ENCODE measurements around the gene PLD1. TPM values are rescaled to one million over a fixed set of nuclear protein-coding genes. Genes with fewer than 3 reads are reported as not detected.

The PLD1 gene
- total RNA-seq, 2 donors from 2014 or later, result 5.4 to 7.7 TPM

DNA sequence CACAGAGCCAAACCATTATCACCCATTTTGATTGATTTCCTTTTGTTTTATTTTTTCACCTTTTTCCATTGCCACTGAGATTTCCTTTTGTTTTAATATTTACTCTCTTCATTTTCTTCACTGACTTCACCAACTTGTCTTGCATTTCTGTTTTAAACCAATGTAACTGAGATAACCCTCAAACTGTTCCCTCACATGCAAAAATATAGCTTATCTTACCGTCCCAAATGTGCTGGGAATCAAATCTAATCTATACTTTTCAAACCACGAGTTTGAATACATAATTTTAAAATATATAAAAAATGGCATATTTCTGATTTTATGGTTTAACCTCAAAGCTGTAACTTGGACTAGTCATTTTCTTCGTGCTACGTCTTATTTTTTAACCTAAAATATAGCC is 143.8 kb downstream of the PLD1 start:
- no peak for ATAC-seq
- H3K4me3 Mint-ChIP-seq, result no peak overlapping the region
- H3K27me3 Mint-ChIP-seq, result no peaks in the 10 kb centered on the region
- H3K4me1 Mint-ChIP-seq (ENCODE audit: low read depth in 2 of 2), result no peaks in the 10 kb centered on the region
- no peak overlapping the region for H3K27ac Mint-ChIP-seq
- H3K9me3 Mint-ChIP-seq, result no peaks in the 10 kb centered on the region
- peaks cover 9% of the 10 kb centered on the region for H3K36me3 Mint-ChIP-seq
- DNase-seq (ENCODE audit: low spot score), result no peak

DNA sequence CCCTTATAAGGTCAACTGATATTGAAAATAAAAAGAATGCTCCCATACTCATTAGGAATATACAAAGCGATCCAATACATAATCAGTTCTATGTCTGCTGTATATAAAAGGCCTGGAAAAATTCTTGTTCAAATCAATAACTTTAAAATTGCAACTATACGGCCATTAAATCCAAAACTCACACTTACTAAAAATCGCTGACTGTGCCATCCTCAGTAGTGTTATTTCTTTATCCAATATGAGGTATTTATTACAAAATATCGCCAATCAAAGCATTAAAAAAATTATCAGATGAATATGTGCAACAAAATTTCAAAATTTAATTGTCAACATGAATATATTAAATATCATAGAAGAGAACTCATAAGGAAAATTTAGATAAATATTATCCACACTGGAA is 146.5 kb downstream of the PLD1 start:
- DNase-seq (ENCODE audit: low spot score) (no peak), ATAC-seq (no peak)
- Mint-ChIP-seq H3K4me1 (ENCODE audit: low read depth in 2 of 2) (no peaks in the 10 kb centered on the region), H3K36me3 (peaks cover 12% of the 10 kb centered on the region), H3K9me3 (no peaks in the 10 kb centered on the region), H3K27me3 (no peaks in the 10 kb centered on the region), H3K27ac (no peak overlapping the region), H3K4me3 (no peak overlapping the region)

DNA sequence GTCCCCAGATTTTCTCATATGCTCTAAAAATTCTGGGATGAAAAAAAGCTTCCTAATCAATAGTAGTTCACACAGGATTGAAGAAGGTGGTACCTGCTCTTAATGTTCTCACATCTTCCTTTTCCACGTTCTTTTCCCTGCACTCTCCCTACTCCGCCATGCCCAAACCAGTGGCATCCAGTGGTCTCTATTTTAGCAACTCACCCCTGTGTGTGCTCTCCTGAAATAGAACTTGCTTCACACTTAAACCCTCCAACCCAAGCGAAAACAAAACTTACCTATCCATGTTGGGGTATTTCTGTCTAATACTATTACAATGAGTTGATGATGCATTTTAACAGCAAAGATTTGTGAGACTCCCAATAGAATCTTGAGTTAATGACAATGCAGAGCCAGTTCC is 148.8 kb downstream of the PLD1 start:
- Mint-ChIP-seq H3K27ac (no peak overlapping the region), H3K4me3 (no peak overlapping the region), H3K27me3 (no peaks in the 10 kb centered on the region), H3K4me1 (ENCODE audit: low read depth in 2 of 2) (no peaks in the 10 kb centered on the region), H3K36me3 (peaks cover 7% of the 10 kb centered on the region), H3K9me3 (no peaks in the 10 kb centered on the region)
- DNase-seq (ENCODE audit: low spot score), result no peak
- no peak for ATAC-seq

DNA sequence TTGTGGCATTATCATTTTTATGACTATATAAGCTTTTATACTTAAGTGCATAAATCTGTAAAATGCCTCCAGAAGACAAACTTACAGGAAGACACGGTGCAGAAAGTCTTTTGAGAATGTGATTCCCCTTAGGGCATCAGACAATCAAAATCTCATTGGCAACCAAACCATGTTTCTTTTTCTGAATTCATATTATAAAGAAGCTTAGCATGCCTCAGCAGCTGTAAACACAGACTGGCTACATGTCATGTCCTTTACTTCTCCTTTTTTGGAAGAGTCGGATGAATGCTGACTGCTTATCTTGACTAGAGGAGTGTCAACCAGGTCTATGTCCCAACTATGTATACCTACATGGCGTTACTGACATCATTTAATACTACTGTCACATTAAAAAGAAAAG is 150.1 kb downstream of the PLD1 start:
- Mint-ChIP-seq H3K4me1 (ENCODE audit: low read depth in 2 of 2) (no peaks in the 10 kb centered on the region), H3K36me3 (peaks cover 7% of the 10 kb centered on the region), H3K4me3 (no peak overlapping the region), H3K9me3 (no peaks in the 10 kb centered on the region), H3K27ac (no peak overlapping the region), H3K27me3 (no peaks in the 10 kb centered on the region)
- ATAC-seq (no peak), DNase-seq (ENCODE audit: low spot score) (no peak)

DNA sequence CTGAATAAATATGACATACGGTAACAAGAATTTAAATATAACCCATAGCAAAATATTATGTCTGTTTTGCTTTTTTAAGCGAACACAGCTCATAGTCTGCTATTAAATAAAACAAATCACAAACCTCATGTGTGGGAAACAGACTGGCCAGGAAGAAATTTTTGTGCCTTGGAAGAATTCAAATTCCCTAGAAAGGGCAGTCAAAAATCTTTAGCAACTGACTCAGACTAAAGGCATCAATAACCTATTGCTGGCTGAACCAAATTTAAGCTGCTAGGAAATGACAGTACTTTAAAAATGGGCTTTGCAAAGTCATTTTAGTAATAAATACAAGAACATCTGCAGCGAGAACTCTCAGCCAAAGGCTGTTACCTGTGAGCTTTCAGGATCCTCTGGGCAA is 151.4 kb downstream of the PLD1 start:
- peaks cover 7% of the 10 kb centered on the region for H3K36me3 Mint-ChIP-seq
- no peak overlapping the region for H3K4me3 Mint-ChIP-seq
- no peak for DNase-seq (ENCODE audit: low spot score)
- H3K27me3 Mint-ChIP-seq, result no peaks in the 10 kb centered on the region
- no peak overlapping the region for H3K27ac Mint-ChIP-seq
- ATAC-seq, result no peak
- no peaks in the 10 kb centered on the region for H3K9me3 Mint-ChIP-seq
- H3K4me1 Mint-ChIP-seq (ENCODE audit: low read depth in 2 of 2), result no peaks in the 10 kb centered on the region

DNA sequence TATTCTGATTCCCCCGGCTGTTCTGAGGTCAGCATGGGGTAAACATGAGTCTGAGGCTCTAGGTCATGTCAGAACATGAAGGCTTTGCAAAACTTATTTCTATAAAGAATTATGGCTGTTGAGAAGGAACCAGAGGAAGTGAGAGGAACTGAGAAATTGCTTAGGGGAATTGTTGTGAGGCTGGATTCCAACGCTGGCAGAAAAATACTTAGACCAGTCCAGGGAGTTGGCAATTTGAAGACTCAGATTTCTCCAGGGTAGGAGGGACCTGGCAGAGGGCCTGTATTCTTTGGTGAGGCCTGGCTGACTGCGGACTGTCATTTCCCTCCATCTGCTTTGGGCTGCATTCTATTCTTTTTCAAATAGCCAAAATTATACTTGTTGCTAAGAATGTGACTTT is 155.5 kb downstream of the PLD1 start:
- Mint-ChIP-seq H3K9me3 (no peaks in the 10 kb centered on the region), H3K27me3 (no peaks in the 10 kb centered on the region), H3K4me3 (no peak overlapping the region), H3K27ac (no peak overlapping the region), H3K36me3 (no peaks in the 10 kb centered on the region), H3K4me1 (ENCODE audit: low read depth in 2 of 2) (no peaks in the 10 kb centered on the region)
- no peak for ATAC-seq
- no peak for DNase-seq (ENCODE audit: low spot score)

DNA sequence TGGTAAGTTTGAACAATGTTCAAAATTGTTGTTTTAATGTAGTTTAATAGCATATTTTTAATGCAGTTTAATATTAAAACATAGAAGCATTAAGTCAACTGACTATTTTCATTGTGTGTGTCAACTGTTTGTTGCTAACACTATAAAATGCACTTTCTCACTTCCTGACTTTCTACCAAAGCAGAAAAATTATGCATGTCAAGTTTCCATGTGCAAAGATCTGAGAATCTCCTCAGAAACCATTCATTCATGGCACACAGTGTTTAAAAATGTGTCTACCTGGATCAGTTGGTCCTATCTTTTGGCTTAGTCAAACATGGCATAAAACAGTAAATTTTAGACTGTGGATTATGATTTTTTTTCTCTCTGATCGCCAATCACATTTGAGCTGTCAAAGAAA is 156.0 kb downstream of the PLD1 start:
- DNase-seq (ENCODE audit: low spot score), result no peak
- H3K36me3 Mint-ChIP-seq, result no peaks in the 10 kb centered on the region
- no peaks in the 10 kb centered on the region for H3K9me3 Mint-ChIP-seq
- no peaks in the 10 kb centered on the region for H3K27me3 Mint-ChIP-seq
- H3K27ac Mint-ChIP-seq, result no peak overlapping the region
- no peak for ATAC-seq
- H3K4me1 Mint-ChIP-seq (ENCODE audit: low read depth in 2 of 2), result no peaks in the 10 kb centered on the region
- H3K4me3 Mint-ChIP-seq, result no peak overlapping the region

DNA sequence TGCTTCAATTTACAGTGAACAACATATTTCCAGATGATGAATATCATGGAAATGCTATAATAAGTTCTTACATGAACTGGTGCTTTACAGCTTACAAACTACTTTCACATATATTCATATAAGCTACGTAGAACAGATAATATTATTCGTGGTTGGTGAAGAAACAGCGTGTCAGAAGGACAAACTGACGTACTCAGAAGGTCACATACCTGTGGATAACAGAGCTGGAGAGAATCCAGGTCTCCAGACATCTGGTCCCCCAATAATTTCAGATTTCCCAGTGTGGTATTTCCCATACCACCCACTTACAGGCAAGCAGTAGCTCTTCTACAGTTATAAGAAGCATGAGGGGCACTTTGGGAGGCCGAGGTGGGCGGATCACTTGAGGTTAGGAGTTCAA is 156.6 kb downstream of the PLD1 start:
- Mint-ChIP-seq H3K27ac (no peak overlapping the region), H3K4me3 (no peak overlapping the region), H3K4me1 (ENCODE audit: low read depth in 2 of 2) (no peaks in the 10 kb centered on the region), H3K36me3 (no peaks in the 10 kb centered on the region), H3K27me3 (no peaks in the 10 kb centered on the region), H3K9me3 (no peaks in the 10 kb centered on the region)
- DNase-seq (ENCODE audit: low spot score), result no peak
- no peak for ATAC-seq

DNA sequence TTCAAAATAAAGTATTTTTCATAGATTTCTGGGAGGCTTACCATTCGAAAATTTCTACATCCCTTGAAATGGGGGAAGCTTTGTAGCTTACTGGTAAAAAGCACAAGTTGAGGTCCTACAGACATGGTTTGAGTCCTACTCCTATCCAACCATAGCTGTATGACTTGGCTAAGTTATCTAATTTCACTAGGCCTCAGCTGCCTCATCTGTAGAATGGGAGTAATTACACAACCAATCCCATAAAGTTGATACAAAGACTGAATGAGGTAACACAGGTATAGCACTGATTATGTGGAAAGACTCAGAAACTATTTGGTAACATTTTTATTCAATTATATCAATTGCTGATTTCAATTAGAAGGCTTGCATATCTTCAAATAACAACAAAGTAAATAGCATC is 157.4 kb downstream of the PLD1 start:
- Mint-ChIP-seq H3K9me3 (no peaks in the 10 kb centered on the region), H3K36me3 (no peaks in the 10 kb centered on the region), H3K27me3 (no peaks in the 10 kb centered on the region), H3K4me1 (ENCODE audit: low read depth in 2 of 2) (no peaks in the 10 kb centered on the region), H3K4me3 (no peak overlapping the region), H3K27ac (no peak overlapping the region)
- DNase-seq (ENCODE audit: low spot score) (no peak), ATAC-seq (no peak)

DNA sequence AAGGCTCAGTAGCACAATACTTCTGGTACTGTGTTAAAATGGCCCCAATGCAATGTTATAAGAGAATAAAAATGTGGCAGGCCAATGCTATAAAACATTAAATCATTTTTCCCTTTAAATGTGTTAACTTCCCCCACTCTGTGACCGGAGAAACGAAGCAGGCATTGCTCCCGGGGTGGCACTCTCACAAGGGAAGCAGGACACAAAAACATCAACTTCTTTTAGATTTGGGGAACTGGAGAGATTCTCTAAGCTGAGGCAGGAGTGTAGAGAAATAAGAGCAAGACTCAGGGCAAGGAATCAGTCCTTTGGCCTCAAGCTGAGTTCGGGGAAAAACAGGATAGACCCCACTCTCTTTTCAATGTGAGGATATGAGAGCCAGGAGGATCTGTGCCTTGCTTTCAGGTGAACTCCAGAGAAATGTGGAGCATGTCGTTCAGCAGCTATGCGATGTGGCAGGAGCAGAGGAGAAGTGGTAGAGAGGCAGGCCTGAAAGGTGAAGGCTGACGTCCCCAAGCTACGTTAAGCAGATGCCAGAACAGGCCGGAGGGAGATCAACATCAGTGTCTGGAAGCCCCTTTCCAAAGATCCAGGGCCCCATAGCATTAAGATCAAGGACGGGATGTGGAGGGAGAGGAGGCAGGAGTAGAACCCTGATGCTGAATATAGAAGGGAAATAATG is 160.2 kb downstream of the PLD1 start:
- H3K4me3 Mint-ChIP-seq, result no peak overlapping the region
- H3K9me3 Mint-ChIP-seq, result no peaks in the 10 kb centered on the region

DNA sequence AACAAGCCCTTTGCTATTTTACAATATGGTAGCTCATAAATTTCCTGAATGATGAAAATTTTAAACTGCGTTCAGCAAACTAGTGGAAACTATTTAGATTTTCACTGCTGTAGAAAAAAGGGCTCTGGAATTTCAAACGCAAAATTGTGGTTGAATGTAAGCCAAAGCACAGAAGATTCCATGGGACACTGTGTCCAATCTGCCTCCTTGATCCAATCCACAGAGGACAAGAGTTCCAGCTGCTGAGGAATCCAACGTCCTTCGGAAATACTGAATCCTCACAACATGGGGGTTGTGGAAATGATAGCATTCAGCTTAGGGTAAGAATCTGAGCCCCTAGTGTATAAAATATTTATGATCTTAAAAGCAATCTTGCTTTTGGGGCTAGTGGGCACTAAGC is 161.0 kb downstream of the PLD1 start:
- DNase-seq (ENCODE audit: low spot score) (no peak), ATAC-seq (no peak)
- Mint-ChIP-seq H3K27me3 (no peaks in the 10 kb centered on the region), H3K4me3 (no peak overlapping the region), H3K9me3 (no peaks in the 10 kb centered on the region), H3K4me1 (ENCODE audit: low read depth in 2 of 2) (no peaks in the 10 kb centered on the region), H3K27ac (no peak overlapping the region), H3K36me3 (no peaks in the 10 kb centered on the region)

More for the DNA sequence above, 160.2 kb downstream of the PLD1 start:
- Mint-ChIP-seq H3K27ac (no peak overlapping the region), H3K4me1 (ENCODE audit: low read depth in 2 of 2) (no peaks in the 10 kb centered on the region), H3K27me3 (no peaks in the 10 kb centered on the region), H3K36me3 (no peaks in the 10 kb centered on the region)
- ATAC-seq (no peak), DNase-seq (ENCODE audit: low spot score) (no peak)

DNA sequence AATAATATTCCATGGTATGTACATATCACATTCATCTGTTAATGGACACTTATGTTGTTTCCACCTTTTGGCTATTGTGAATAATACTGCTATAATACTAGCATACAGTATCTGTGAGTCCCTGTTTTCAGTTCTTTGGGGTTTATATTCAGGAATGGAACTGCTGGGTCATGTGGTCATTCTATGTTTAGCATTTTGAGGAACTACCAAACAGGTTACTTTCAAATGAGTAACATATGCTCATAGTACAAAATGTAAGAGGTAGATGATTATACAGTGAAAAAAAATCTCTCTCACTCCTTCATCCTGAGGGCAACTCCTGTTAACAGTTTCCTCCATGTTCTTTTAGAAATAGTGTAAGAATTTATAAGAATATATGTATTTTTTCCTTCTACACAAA is 162.2 kb downstream of the PLD1 start:
- Mint-ChIP-seq H3K9me3 (no peaks in the 10 kb centered on the region), H3K27ac (no peak overlapping the region), H3K36me3 (no peaks in the 10 kb centered on the region), H3K4me1 (ENCODE audit: low read depth in 2 of 2) (no peaks in the 10 kb centered on the region), H3K27me3 (no peaks in the 10 kb centered on the region), H3K4me3 (no peak overlapping the region)
- ATAC-seq (no peak), DNase-seq (ENCODE audit: low spot score) (no peak)

DNA sequence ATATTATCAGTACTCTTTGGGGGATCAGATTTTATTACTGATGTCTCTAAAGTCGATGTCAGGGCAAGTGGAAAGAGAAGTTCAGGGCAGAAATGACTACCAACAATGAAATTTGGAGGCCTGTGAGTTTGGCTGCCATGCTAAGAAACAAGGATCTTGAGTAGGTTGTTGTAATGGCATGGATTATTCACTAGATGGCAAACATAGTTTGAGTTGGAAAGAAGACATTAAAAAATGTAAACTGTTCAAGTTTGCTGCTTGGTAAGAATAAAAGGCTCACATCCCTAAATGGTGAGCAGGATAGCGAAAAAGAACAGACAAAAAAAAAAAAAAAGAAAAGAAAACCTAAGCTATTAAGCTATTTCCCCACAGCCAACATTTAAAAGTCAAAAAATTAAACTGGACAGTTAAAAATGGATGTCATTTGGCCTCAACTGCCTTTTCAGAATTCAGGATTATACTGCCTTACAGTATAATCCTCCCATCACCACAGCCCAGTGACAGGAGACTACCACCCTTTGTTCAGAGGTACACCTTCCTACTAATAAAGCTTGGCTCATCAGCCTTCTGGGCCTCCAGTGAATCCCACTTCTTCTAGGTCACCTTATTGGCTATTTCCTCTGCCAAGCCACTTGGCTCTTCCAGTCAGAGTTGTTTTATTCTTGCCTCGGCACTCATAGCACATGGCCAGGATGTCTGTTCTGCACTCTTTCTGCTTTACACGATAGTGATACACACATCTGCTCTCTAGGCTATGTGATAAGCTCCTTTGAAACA is 163.7 kb downstream of the PLD1 start:
- DNase-seq (ENCODE audit: low spot score) (no peak), ATAC-seq (no peak)
- H3K9me3 Mint-ChIP-seq, result no peaks in the 10 kb centered on the region
- peaks cover 3% of the 10 kb centered on the region for H3K36me3 Mint-ChIP-seq
- H3K27me3 Mint-ChIP-seq, result no peaks in the 10 kb centered on the region
- no peaks in the 10 kb centered on the region for H3K4me1 Mint-ChIP-seq (ENCODE audit: low read depth in 2 of 2)
- no peak overlapping the region for H3K27ac Mint-ChIP-seq
- no peak overlapping the region for H3K4me3 Mint-ChIP-seq

DNA sequence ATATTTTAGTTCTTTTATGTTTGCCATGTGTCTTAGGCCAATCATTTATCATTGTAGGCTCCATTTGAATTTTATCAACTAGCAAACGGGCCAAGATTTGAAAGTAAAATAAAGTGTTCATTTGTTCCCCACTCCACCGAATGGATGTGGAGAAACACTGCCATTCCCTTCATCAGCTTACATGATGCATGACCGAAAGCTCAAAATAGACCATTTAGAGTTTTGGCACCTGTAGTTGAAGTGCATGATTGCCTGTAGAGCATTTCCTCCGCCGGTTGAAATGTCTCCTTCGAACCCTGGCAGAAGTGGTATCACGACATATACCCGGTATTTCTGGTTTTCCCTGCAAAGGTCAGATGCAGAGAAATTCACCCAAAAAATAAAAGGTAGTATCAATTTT is 165.6 kb downstream of the PLD1 start:
- Mint-ChIP-seq H3K27me3 (no peaks in the 10 kb centered on the region), H3K4me3 (no peak overlapping the region), H3K4me1 (ENCODE audit: low read depth in 2 of 2) (no peaks in the 10 kb centered on the region), H3K27ac (no peak overlapping the region), H3K9me3 (no peaks in the 10 kb centered on the region), H3K36me3 (peaks cover 4% of the 10 kb centered on the region)
- ATAC-seq (no peak), DNase-seq (ENCODE audit: low spot score) (no peak)

DNA sequence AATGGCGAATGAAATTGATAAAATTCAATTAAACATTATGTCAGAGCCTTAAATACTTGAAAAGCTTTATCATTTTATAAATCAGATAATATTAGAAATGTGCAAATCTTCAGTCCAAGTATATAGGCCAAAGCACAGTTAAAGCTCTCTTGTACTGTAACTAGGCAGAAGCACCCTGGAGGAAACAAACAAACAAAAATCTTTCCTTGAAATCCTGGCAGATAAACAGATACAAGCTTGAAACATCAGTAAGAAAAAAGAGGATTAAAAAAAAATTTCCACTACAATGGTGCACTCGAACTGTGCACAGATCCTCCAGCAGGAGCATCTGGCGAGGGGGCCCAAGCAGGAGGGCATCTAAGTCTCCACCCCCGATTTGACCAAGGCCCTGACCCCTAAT is 166.6 kb downstream of the PLD1 start:
- H3K4me3 Mint-ChIP-seq, result no peak overlapping the region
- no peaks in the 10 kb centered on the region for H3K9me3 Mint-ChIP-seq
- DNase-seq (ENCODE audit: low spot score) (no peak), ATAC-seq (no peak)
- peaks cover 4% of the 10 kb centered on the region for H3K36me3 Mint-ChIP-seq
- H3K27ac Mint-ChIP-seq, result no peak overlapping the region
- H3K27me3 Mint-ChIP-seq, result no peaks in the 10 kb centered on the region
- no peaks in the 10 kb centered on the region for H3K4me1 Mint-ChIP-seq (ENCODE audit: low read depth in 2 of 2)
